GM19467 (cell line): ENCODE data around the gene OR51S1.
"Not testable (repeated sequence)": the region's sequence is repeated elsewhere in the genome, so short reads cannot be mapped to it uniquely, and the experiment has no call there.

ENCODE experiments used
- ATAC-seq: cut with Tn5 transposase; IDR thresholded peaks from one replicate; pipeline ENCODE4 v1.9.1; 2021; ENCODE audit warnings: mild to moderate bottlenecking, moderate library complexity; ENCODE audit not compliant: unreplicated experiment

The OR51S1 gene

GRCh38 chr11:4848908-4849532 lies at the start of gene OR51S1:
OR51S1 (minus strand) TSS chr11:4849208; CDS start chr11:4849208, 0 bp downstream.
- ATAC-seq, result no peak

GRCh38 chr11:4891996-4892640 lies 43.1 kb upstream of the OR51S1 start:
- ATAC-seq, result no peak

- ATAC-seq, result no peak
These were observed 41.3 kb upstream of the OR51S1 start for GRCh38 chr11:4890279-4890678.

- ATAC-seq, result no peak
These were observed 38.6 kb upstream of the OR51S1 start for GRCh38 chr11:4887591-4887990.

- no peak for ATAC-seq
These were observed 37.2 kb upstream of the OR51S1 start for GRCh38 chr11:4886186-4886585.

GRCh38 chr11:4884361-4884760 lies 35.4 kb upstream of the OR51S1 start:
- ATAC-seq, result no peak

GRCh38 chr11:4882543-4882942 lies 33.5 kb upstream of the OR51S1 start:
- no peak for ATAC-seq

GRCh38 chr11:4881860-4882500 lies 33.0 kb upstream of the OR51S1 start, which contains the start of gene OR51T1:
OR51T1 (plus strand) TSS chr11:4881900; CDS start chr11:4881900, 0 bp downstream.
- no peak for ATAC-seq

- ATAC-seq, result no peak
These were observed 32.2 kb upstream of the OR51S1 start for GRCh38 chr11:4881188-4881587.

- ATAC-seq, result no peak
These were observed 16.8 kb upstream of the OR51S1 start for GRCh38 chr11:4865855-4866254.

- ATAC-seq, result no peak
These were observed 14.9 kb upstream of the OR51S1 start for GRCh38 chr11:4863876-4864275.

- no peak for ATAC-seq
These were observed 13.6 kb upstream of the OR51S1 start for GRCh38 chr11:4862447-4863236.

- ATAC-seq, result not testable (repeated sequence)
These were observed 5.3 kb upstream of the OR51S1 start for GRCh38 chr11:4854286-4854685.

GRCh38 chr11:4851033-4851432 lies 2.0 kb upstream of the OR51S1 start:
- ATAC-seq, result no peak

GRCh38 chr11:4839851-4840549 lies 9.0 kb downstream of the OR51S1 start:
- no peak for ATAC-seq

GRCh38 chr11:4830909-4831308 lies 18.1 kb downstream of the OR51S1 start:
- ATAC-seq, result no peak

GRCh38 chr11:4830346-4830745 lies 18.7 kb downstream of the OR51S1 start:
- no peak for ATAC-seq

GRCh38 chr11:4826425-4826824 lies 22.6 kb downstream of the OR51S1 start:
- no peak for ATAC-seq

GRCh38 chr11:4825132-4825531 lies 23.9 kb downstream of the OR51S1 start:
- no peak for ATAC-seq

GRCh38 chr11:4821021-4821420 lies 28.0 kb downstream of the OR51S1 start, which contains the start of gene OR51F2:
OR51F2 (plus strand) TSS chr11:4821321; CDS start chr11:4821422, 101 bp downstream.
- ATAC-seq, result no peak

GRCh38 chr11:4809246-4809645 lies 39.8 kb downstream of the OR51S1 start:
- no peak for ATAC-seq
